ENCODE measurements around the gene THSD7B.
A peak's percentile ranks its signal among the peaks of the same experiment; 100 is the strongest.

Gene THSD7B

DNA sequence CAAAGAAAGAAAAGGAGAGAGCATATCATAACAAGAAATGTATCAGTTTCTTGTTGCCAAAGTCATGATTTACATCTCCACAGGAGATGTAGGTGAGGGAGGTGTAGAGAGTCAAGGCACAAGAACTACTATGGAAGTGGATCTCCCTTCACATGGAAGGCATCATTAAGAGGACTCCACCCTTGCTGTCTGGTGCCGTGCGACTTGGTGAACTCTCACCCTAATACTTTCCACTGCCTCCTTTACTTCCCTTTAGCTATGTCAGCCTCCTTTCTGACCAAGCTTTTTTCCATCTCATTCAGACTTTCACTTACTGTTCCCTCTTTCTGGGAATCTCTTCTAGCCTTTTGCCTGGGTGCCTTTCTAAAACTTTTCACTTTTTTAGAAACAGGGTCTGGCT lies 490.0 kb downstream of the THSD7B start:
- Histone ChIP-seq H2BK12ac (ENCODE audit: low read length in 2 of 2) (no peak overlapping the region), H3K36me3 (ENCODE audit: control insufficient read depth in 1 of 2, insufficient read depth in 2 of 2, low read depth in 1 of 2, low read length in 2 of 2) (no peaks in the 10 kb centered on the region), H3K4me3 (ENCODE audit: insufficient read depth in 1 of 2, low read depth in 1 of 2, low read length in 2 of 2) (no peak overlapping the region), H3K4me2 (ENCODE audit: low read length, poor library complexity, severe bottlenecking) (no peak overlapping the region), H3K4me1 (ENCODE audit: control insufficient read depth, insufficient read depth, low read depth, low read length) (peaks cover 5% of the 10 kb centered on the region), H2AK5ac (ENCODE audit: low read length, severe bottlenecking) (peak overlapping the region; percentile 56), H3K9ac (ENCODE audit: low read length) (no peak overlapping the region), H2BK15ac (ENCODE audit: low read depth, poor library complexity, severe bottlenecking) (no peak overlapping the region), H3K14ac (ENCODE audit: low read length in 2 of 2) (no peak overlapping the region), H4K8ac (ENCODE audit: low read length) (no peak overlapping the region), H3K79me1 (replicated peaks; ENCODE audit: low read length, poor library complexity, severe bottlenecking) (no peaks in the 10 kb centered on the region), H3K4ac (ENCODE audit: low read depth in 1 of 2, low read length in 2 of 2) (no peak overlapping the region), H2BK120ac (ENCODE audit: low read depth, low read length) (no peak overlapping the region), H3K27me3 (ENCODE audit: control insufficient read depth in 1 of 2, insufficient read depth in 1 of 2, low read length in 2 of 2) (no peaks in the 10 kb centered on the region), H4K91ac (ENCODE audit: low read length) (no peak overlapping the region), H3K18ac (ENCODE audit: low read depth in 1 of 2, low read length in 2 of 2) (no peak overlapping the region), H3K9me3 (ENCODE audit: control insufficient read depth, low read length) (no peaks in the 10 kb centered on the region), H2BK5ac (ENCODE audit: low read depth, low read length, poor library complexity, severe bottlenecking) (no peak overlapping the region), H3K23ac (ENCODE audit: low read length in 2 of 2) (no peak overlapping the region), H3K27ac (ENCODE audit: low read length, poor library complexity, severe bottlenecking) (no peak overlapping the region), H2AFZ (ENCODE audit: low read depth, low read length) (no peak overlapping the region)
- 85% methylated on average over 2 of the region's 2 CpGs for WGBS
- DNase-seq = no peak

DNA sequence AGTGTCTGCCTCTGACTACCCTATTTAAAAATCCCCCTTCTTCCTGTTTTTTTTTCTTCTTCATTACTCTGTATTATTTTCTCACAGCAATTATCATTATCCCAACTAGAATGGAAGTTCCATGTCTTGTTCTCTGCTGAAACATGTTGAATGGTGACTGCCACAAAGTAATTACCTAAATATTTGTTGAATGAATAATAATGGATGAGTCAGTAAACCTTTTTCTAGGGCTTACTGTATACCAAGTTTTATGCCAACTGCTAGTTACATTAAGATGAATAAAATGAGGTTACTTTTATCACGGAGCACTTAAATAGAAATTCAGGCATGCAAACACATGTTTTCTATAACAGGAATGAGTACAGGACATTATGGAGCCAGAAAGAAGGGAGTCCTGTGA lies 490.6 kb downstream of the THSD7B start:
- Histone ChIP-seq H3K36me3 (ENCODE audit: control insufficient read depth in 1 of 2, insufficient read depth in 2 of 2, low read depth in 1 of 2, low read length in 2 of 2) (no peaks in the 10 kb centered on the region), H3K18ac (ENCODE audit: low read depth in 1 of 2, low read length in 2 of 2) (no peak overlapping the region), H3K4me1 (ENCODE audit: control insufficient read depth, insufficient read depth, low read depth, low read length) (peaks cover 5% of the 10 kb centered on the region), H3K27ac (ENCODE audit: low read length, poor library complexity, severe bottlenecking) (no peak overlapping the region), H2BK5ac (ENCODE audit: low read depth, low read length, poor library complexity, severe bottlenecking) (no peak overlapping the region), H3K9ac (ENCODE audit: low read length) (no peak overlapping the region), H3K27me3 (ENCODE audit: control insufficient read depth in 1 of 2, insufficient read depth in 1 of 2, low read length in 2 of 2) (no peaks in the 10 kb centered on the region), H4K91ac (ENCODE audit: low read length) (no peak overlapping the region), H3K4me2 (ENCODE audit: low read length, poor library complexity, severe bottlenecking) (no peak overlapping the region), H3K23ac (ENCODE audit: low read length in 2 of 2) (no peak overlapping the region), H3K4me3 (ENCODE audit: insufficient read depth in 1 of 2, low read depth in 1 of 2, low read length in 2 of 2) (no peak overlapping the region), H2BK15ac (ENCODE audit: low read depth, poor library complexity, severe bottlenecking) (no peak overlapping the region), H3K4ac (ENCODE audit: low read depth in 1 of 2, low read length in 2 of 2) (no peak overlapping the region), H2AK5ac (ENCODE audit: low read length, severe bottlenecking) (no peak overlapping the region), H2AFZ (ENCODE audit: low read depth, low read length) (no peak overlapping the region), H4K8ac (ENCODE audit: low read length) (no peak overlapping the region), H2BK120ac (ENCODE audit: low read depth, low read length) (no peak overlapping the region), H3K9me3 (ENCODE audit: control insufficient read depth, low read length) (no peaks in the 10 kb centered on the region), H3K14ac (ENCODE audit: low read length in 2 of 2) (no peak overlapping the region), H3K79me1 (replicated peaks; ENCODE audit: low read length, poor library complexity, severe bottlenecking) (no peaks in the 10 kb centered on the region), H2BK12ac (ENCODE audit: low read length in 2 of 2) (no peak overlapping the region)
- 100% methylated on average over 1 of the region's 1 CpG for WGBS
- DNase-seq = no peak

DNA sequence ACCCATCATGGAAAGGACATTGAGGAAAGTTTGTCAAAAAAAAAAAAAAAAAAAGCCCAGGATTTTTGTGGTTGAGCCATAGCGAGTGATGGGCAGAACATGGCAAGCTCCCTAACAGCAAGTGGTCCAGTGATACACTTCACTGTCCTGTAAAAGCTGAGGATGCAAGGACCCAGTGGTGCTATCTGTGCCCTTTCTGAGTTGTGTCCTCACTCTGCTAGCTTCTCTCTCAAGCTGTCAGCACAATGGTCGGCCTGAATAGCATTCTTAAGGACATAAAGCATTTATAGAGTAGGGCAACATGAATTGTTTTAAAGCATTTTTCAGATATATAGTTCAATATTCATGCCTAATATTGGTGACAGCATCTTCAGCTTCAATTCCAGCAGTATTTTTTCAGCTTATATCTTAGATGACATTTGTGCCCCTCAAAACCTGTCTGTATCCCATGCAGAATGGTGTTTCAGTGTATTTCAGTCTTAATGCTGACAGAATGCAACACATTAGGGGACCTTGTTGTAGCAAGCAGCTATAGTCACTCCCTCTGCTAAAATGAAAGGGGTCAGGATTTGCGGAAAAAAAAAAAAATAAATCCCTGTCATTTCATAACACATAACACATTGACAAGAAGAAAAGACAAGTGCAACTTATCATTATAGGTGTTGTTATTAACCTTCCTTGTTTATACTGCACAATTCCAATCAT lies 496.7 kb downstream of the THSD7B start:
- H3K4me2 ChIP-seq (ENCODE audit: low read length, poor library complexity, severe bottlenecking) = no peak overlapping the region
- H4K8ac ChIP-seq (ENCODE audit: low read length) = no peak overlapping the region
- no peak overlapping the region for H2BK15ac ChIP-seq (ENCODE audit: low read depth, poor library complexity, severe bottlenecking)
- no peaks in the 10 kb centered on the region for H3K36me3 ChIP-seq (ENCODE audit: control insufficient read depth in 1 of 2, insufficient read depth in 2 of 2, low read depth in 1 of 2, low read length in 2 of 2)
- H3K27me3 ChIP-seq (ENCODE audit: control insufficient read depth in 1 of 2, insufficient read depth in 1 of 2, low read length in 2 of 2) = no peaks in the 10 kb centered on the region
- H4K91ac ChIP-seq (ENCODE audit: low read length) = no peak overlapping the region
- no peak overlapping the region for H3K4me3 ChIP-seq (ENCODE audit: insufficient read depth in 1 of 2, low read depth in 1 of 2, low read length in 2 of 2)
- no peak overlapping the region for H2AK5ac ChIP-seq (ENCODE audit: low read length, severe bottlenecking)
- H3K79me1 ChIP-seq (replicated peaks; ENCODE audit: low read length, poor library complexity, severe bottlenecking) = no peaks in the 10 kb centered on the region
- H2BK5ac ChIP-seq (ENCODE audit: low read depth, low read length, poor library complexity, severe bottlenecking) = no peak overlapping the region
- H3K23ac ChIP-seq (ENCODE audit: low read length in 2 of 2) = no peak overlapping the region
- no peak overlapping the region for H3K18ac ChIP-seq (ENCODE audit: low read depth in 1 of 2, low read length in 2 of 2)
- no peak for DNase-seq
- H3K4me1 ChIP-seq (ENCODE audit: control insufficient read depth, insufficient read depth, low read depth, low read length) = no peaks in the 10 kb centered on the region
- no peaks in the 10 kb centered on the region for H3K9me3 ChIP-seq (ENCODE audit: control insufficient read depth, low read length)
- WGBS = 73% methylated on average over 2 of the region's 3 CpGs
- H2BK120ac ChIP-seq (ENCODE audit: low read depth, low read length) = no peak overlapping the region
- H3K14ac ChIP-seq (ENCODE audit: low read length in 2 of 2) = no peak overlapping the region
- no peak overlapping the region for H3K9ac ChIP-seq (ENCODE audit: low read length)
- H2BK12ac ChIP-seq (ENCODE audit: low read length in 2 of 2) = no peak overlapping the region
- no peak overlapping the region for H3K4ac ChIP-seq (ENCODE audit: low read depth in 1 of 2, low read length in 2 of 2)
- no peak overlapping the region for H3K27ac ChIP-seq (ENCODE audit: low read length, poor library complexity, severe bottlenecking)
- no peak overlapping the region for H2AFZ ChIP-seq (ENCODE audit: low read depth, low read length)

DNA sequence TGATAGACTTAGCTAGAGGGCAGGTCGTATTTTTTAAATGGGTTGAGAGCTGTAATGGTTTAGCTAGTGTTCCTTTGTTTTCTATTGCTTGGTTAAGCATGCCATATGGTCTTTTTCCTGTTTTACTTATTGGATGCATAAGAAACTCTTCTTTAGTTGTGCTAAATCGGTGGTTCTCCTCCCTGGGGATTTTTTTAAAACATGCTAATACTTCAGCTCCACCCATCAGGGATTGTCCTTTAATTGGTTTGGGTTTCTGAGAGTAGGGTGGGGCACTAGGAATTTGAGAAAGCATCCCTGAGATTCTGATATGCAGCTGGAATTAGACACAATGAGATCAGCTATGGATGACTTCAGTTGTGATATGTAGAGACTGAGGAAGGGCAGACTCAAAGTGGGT lies 497.2 kb downstream of the THSD7B start:
- Histone ChIP-seq H2AK5ac (ENCODE audit: low read length, severe bottlenecking) (no peak overlapping the region), H3K4me3 (ENCODE audit: insufficient read depth in 1 of 2, low read depth in 1 of 2, low read length in 2 of 2) (no peak overlapping the region), H3K27ac (ENCODE audit: low read length, poor library complexity, severe bottlenecking) (no peak overlapping the region), H3K14ac (ENCODE audit: low read length in 2 of 2) (no peak overlapping the region), H2BK15ac (ENCODE audit: low read depth, poor library complexity, severe bottlenecking) (no peak overlapping the region), H2BK5ac (ENCODE audit: low read depth, low read length, poor library complexity, severe bottlenecking) (no peak overlapping the region), H4K91ac (ENCODE audit: low read length) (no peak overlapping the region), H3K9me3 (ENCODE audit: control insufficient read depth, low read length) (no peaks in the 10 kb centered on the region), H3K4ac (ENCODE audit: low read depth in 1 of 2, low read length in 2 of 2) (no peak overlapping the region), H3K9ac (ENCODE audit: low read length) (no peak overlapping the region), H2BK12ac (ENCODE audit: low read length in 2 of 2) (no peak overlapping the region), H2BK120ac (ENCODE audit: low read depth, low read length) (no peak overlapping the region), H3K23ac (ENCODE audit: low read length in 2 of 2) (no peak overlapping the region), H3K18ac (ENCODE audit: low read depth in 1 of 2, low read length in 2 of 2) (no peak overlapping the region), H2AFZ (ENCODE audit: low read depth, low read length) (no peak overlapping the region), H3K4me1 (ENCODE audit: control insufficient read depth, insufficient read depth, low read depth, low read length) (no peaks in the 10 kb centered on the region), H3K36me3 (ENCODE audit: control insufficient read depth in 1 of 2, insufficient read depth in 2 of 2, low read depth in 1 of 2, low read length in 2 of 2) (no peaks in the 10 kb centered on the region), H3K79me1 (replicated peaks; ENCODE audit: low read length, poor library complexity, severe bottlenecking) (no peaks in the 10 kb centered on the region), H3K27me3 (ENCODE audit: control insufficient read depth in 1 of 2, insufficient read depth in 1 of 2, low read length in 2 of 2) (no peaks in the 10 kb centered on the region), H4K8ac (ENCODE audit: low read length) (no peak overlapping the region), H3K4me2 (ENCODE audit: low read length, poor library complexity, severe bottlenecking) (no peak overlapping the region)
- 0% methylated on average over 1 of the region's 2 CpGs for WGBS
- DNase-seq = no peak

All from mesenchymal stem cell (in vitro differentiated cells and primary cell).